ENCODE measurements around the gene NPLOC4. TPM values are rescaled to one million over a fixed set of nuclear protein-coding genes. Genes with fewer than 3 reads are reported as not detected.

Gene NPLOC4
- total RNA-seq, 1 experiment from 2014 or later: 83.9 TPM

GRCh38 chr17:81553616-81554181 lies 83.2 kb downstream of the NPLOC4 start:
- peaks cover 53% of the 10 kb centered on the region for H3K36me3 Mint-ChIP-seq (ENCODE audit: insufficient read depth, unreplicated experiment)
- H3K27ac Mint-ChIP-seq (ENCODE audit: low read depth, unreplicated experiment): peak overlapping the region; percentile 81
- POLR2A ChIA-PET: interaction anchor here (1.6 to 4.0 kb wide), 4 partner anchors 11 to 48 kb away, joined by 7 to 65 read pairs (median 10); no protein-coding TSS in a partner anchor
- no peak for TF ChIP-seq CTCF (IDR thresholded peaks at IDR 0.05; ENCODE audit: unreplicated experiment)
- no peaks in the 10 kb centered on the region for H3K9me3 Mint-ChIP-seq (ENCODE audit: unreplicated experiment)
- H3K4me3 Mint-ChIP-seq (ENCODE audit: unreplicated experiment): peak overlapping the region; percentile 82
- H3K27me3 Mint-ChIP-seq (ENCODE audit: insufficient read depth, unreplicated experiment): no peaks in the 10 kb centered on the region
- CTCF ChIA-PET: interaction anchor here (0.7 to 5.0 kb wide), 2 partner anchors 33 to 48 kb away, joined by 3 to 28 read pairs; no protein-coding TSS in a partner anchor
- TSS peak; percentile 63 for BruUV-seq (replicated peaks)
- DNase-seq (ENCODE audit: unreplicated experiment): peak; percentile 89
- H3K4me1 Mint-ChIP-seq (ENCODE audit: insufficient read depth, unreplicated experiment): peaks cover 6% of the 10 kb centered on the region
- intact Hi-C loops (cut with micrococcal nuclease): loop anchor here (1.0 to 2.0 kb wide), 2 partner anchors 35 to 48 kb away; no protein-coding TSS in a partner anchor

- Mint-ChIP-seq H3K27ac (ENCODE audit: low read depth, unreplicated experiment) (peak overlapping the region; percentile 81), H3K36me3 (ENCODE audit: insufficient read depth, unreplicated experiment) (peaks cover 53% of the 10 kb centered on the region), H3K27me3 (ENCODE audit: insufficient read depth, unreplicated experiment) (no peaks in the 10 kb centered on the region), H3K4me1 (ENCODE audit: insufficient read depth, unreplicated experiment) (peaks cover 6% of the 10 kb centered on the region), H3K9me3 (ENCODE audit: unreplicated experiment) (no peaks in the 10 kb centered on the region), H3K4me3 (ENCODE audit: unreplicated experiment) (peak overlapping the region; percentile 82)
- no peak for TF ChIP-seq CTCF (IDR thresholded peaks at IDR 0.05; ENCODE audit: unreplicated experiment)
- ChIA-PET CTCF (interaction anchor here (0.6 to 5.0 kb wide), 2 partner anchors 48 to 272 kb away, joined by 3 to 28 read pairs; no protein-coding TSS in a partner anchor), POLR2A (interaction anchor here (0.6 to 4.0 kb wide), 20 partner anchors 9 to 317 kb away, joined by 3 to 65 read pairs (median 8); partner anchors contain the start of genes ACTG1, ARL16, HGS and MRPL12)
- intact Hi-C loops (cut with micrococcal nuclease): loop anchor here (1.0 to 2.0 kb wide), 2 partner anchors 34 to 48 kb away; no protein-coding TSS in a partner anchor
- peak; percentile 92 for DNase-seq (ENCODE audit: unreplicated experiment)
- no TSS peak for BruUV-seq (replicated peaks)
Measured at GRCh38 chr17:81553018-81553615, 83.8 kb downstream of the NPLOC4 start.

GRCh38 chr17:81552244-81553017 lies 84.5 kb downstream of the NPLOC4 start, which contains the start of gene FAAP100:
Gene FAAP100, minus strand, starts transcription at chr17:81552353. Its CDS starts 23 bp downstream, at chr17:81552330.
- Mint-ChIP-seq H3K4me3 (ENCODE audit: unreplicated experiment) (peak within 1 kb of the TSS; percentile 82), H3K27ac (ENCODE audit: low read depth, unreplicated experiment) (peak within 1 kb of the TSS; percentile 81), H3K36me3 (ENCODE audit: insufficient read depth, unreplicated experiment) (peaks cover 50% of the 10 kb centered on the region), H3K9me3 (ENCODE audit: unreplicated experiment) (no peaks in the 10 kb centered on the region), H3K4me1 (ENCODE audit: insufficient read depth, unreplicated experiment) (peaks cover 6% of the 10 kb centered on the region), H3K27me3 (ENCODE audit: insufficient read depth, unreplicated experiment) (no peaks in the 10 kb centered on the region)
- ChIA-PET CTCF (interaction anchor here (0.6 to 5.0 kb wide), 3 partner anchors 49 to 272 kb away, joined by 3 to 28 read pairs (median 3); no protein-coding TSS in a partner anchor), POLR2A (interaction anchor here (0.6 to 4.0 kb wide), 27 partner anchors 8 to 318 kb away, joined by 3 to 65 read pairs (median 4); partner anchors contain the start of genes ACTG1, ARL16, HGS and MRPL12)
- TSS peak; percentile 9 for BruUV-seq (replicated peaks)
- intact Hi-C loops (cut with micrococcal nuclease): loop anchor here (1.0 to 2.0 kb wide), 3 partner anchors 24 to 49 kb away; no protein-coding TSS in a partner anchor
- TF ChIP-seq CTCF (IDR thresholded peaks at IDR 0.05; ENCODE audit: unreplicated experiment): no peak
- DNase-seq (ENCODE audit: unreplicated experiment): peak; percentile 72
